ENCODE measurements around the gene THOC6.
"Not testable (repeated sequence)": the region's sequence is repeated elsewhere in the genome, so short reads cannot be mapped to it uniquely, and the experiment has no call there.

The THOC6 gene

DNA sequence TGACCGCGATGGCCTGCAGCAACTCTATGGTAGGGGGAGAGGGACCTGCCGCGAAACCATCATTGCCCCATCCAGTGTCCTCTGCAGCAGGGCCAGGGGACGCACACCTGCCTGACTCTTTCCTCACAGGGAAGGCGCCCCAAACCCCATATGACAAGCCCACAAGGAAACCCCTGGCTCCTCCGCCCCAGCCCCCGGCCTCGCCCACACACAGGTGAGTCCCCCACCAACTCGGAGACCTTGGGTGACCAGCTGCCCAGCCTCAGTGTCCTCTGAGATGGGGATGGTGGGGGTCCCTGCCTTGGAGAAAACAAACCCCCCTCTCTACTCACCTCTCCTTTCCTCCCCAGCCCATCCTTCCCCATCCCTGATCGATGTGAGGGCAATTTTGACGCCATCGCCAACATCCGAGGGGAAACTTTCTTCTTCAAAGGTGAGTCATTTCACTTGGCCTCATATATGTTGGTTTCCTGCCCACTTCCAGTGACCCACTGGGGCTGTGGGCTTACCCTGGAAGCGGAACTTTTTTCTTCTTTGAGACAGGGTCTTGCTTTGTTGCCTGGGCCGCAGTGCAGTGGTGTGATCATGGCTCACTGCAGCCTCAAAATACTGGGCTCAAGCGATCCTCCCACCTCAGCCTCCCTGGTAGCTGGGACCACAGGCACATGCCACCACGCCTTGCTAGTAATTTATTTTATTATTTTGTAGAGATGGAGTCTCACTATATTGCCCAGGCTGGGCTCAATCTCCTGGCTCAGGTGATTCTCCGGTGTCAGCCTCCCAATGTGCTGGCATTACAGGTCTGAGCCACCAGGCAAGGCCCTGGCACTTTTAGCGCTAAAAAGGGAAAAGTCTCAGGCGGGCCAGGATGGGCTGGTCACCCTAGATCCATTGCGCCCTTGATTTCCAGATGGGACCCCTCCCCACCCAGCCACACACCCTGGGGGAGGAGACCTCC, 33.6 kb downstream of the THOC6 start:
- no peak for DNase-seq

DNA sequence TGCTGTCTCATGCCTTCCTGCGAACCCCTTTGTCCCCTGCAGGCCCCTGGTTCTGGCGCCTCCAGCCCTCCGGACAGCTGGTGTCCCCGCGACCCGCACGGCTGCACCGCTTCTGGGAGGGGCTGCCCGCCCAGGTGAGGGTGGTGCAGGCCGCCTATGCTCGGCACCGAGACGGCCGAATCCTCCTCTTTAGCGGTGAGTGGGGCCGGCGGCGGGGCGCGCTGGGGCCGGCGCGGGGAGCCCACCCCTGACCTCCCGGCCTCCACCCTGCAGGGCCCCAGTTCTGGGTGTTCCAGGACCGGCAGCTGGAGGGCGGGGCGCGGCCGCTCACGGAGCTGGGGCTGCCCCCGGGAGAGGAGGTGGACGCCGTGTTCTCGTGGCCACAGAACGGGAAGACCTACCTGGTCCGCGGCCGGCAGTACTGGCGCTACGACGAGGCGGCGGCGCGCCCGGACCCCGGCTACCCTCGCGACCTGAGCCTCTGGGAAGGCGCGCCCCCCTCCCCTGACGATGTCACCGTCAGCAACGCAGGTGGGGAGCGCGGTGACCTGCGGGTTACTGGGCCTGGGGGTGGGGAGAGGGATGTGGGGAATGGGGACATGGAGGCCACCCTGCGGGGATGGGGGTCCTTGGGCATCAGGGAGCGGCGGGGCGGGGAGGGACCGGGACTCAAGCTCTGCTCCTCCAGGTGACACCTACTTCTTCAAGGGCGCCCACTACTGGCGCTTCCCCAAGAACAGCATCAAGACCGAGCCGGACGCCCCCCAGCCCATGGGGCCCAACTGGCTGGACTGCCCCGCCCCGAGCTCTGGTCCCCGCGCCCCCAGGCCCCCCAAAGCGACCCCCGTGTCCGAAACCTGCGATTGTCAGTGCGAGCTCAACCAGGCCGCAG, 34.5 kb downstream of the THOC6 start:
- DNase-seq = peak; percentile 51 to 52

DNA sequence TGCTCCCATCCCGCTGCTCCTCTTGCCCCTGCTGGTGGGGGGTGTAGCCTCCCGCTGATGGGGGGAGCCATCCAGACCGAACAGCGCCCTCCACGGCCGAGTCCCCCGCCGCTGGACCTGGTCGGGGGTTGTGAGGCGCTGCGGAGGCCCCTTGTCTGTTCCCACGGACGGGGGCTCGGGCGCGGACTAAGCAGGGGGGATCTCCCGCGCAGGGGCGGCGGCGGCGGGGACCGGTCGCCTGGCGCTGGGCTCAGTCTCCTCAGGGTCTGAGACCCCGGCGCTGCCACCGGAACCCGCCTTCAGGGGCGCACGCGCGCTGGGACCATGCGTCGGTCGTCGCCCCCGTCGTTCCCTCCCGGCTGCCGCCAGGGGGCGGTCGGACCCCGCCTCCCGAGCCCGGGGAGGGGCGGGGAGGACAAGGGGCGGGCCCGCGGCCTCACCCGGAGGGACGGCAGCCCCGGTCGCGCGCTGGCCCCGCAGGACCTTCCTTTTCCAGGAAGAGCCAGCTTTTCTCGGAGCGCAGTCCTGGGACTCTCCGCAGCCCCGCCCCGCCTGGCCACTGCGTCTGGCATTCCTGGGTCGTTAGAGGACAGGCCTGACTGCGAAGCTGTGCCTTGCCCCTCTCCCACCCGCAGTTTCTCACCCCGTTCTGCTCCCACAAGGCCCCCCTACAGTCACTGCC, 35.3 kb downstream of the THOC6 start:
- DNase-seq = peak; percentile 86 to 88

DNA sequence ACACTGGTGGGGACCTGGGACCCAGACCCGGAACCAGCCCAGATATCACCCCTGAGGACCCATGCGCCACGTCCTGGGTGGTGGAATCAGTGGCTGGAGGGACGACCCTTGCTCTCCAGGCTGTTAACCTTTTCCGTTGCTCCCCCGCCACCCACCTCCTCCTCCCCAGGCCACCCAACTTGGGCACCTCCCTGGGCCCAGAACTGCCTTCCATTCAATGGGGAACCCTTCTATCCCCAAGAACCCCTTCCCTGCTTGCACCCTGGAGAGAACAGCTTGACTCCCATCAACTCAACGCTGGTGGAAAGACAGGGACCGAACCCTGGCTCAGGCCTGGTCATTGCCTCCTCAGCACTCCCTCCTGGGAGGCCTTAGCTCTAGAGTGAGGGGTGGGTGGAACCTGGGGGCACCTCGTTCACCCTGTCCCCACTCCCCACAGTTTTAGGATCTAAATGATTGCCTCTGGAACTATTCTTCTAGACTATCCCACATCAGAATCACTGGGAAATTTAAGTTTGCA, 35.9 kb downstream of the THOC6 start:
- no peak for DNase-seq

DNA sequence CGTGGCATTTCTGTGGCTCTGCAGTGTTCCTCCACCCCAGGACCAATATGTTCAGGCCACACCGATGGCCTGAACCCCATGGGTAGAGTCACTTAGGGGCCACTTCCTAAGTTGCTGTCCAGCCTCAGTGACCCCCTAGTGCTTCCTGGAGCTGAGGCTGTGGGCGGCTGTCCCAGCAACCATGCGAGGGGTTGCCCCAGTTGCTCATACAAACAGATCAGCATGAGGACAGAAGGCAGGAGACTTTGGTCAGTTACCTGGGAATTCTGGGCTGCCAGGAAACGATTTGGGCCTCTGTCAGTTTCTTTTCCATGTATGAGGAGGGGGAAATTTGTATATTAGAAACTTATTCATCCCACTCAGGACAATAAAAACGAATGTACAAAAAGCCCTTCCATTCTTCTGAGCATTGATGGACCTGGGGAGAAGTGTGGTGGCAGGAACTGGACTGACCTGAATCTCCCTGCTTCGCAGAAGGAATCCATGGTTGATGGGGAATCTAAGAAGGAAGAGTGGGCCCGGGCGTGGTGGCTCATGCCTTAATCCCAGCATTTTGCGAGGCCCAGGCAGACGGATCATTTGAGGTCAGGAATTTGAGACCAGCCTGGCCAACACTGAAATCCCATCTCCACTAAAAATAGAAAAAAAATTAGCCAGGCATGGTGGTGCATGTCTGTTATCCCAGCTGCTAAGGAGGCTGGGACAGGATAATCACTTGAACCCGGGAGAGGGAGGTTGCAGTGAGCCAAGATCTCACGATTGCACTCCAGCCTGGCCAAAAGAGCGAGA, 36.7 kb downstream of the THOC6 start:
- DNase-seq = no peak

DNA sequence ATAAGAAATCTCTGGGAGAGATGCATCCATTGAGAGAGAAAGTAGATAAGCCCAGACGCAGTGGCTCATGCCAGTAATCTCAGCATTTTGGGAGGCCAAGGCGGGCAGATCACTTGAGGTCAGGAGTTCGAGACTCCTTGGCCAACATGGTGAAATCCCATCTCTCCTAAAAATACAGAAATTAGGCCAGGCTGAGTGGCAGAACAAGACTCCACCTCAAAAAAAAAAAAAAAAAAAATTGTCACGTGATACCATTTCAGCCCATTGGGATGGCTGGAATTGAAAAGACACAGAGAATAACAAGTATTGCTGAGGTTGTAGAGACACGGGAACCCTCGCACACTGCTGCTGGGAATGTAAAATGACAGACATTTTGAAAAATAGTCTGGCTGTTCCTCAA, 38.7 kb downstream of the THOC6 start:
- no peak for DNase-seq

DNA sequence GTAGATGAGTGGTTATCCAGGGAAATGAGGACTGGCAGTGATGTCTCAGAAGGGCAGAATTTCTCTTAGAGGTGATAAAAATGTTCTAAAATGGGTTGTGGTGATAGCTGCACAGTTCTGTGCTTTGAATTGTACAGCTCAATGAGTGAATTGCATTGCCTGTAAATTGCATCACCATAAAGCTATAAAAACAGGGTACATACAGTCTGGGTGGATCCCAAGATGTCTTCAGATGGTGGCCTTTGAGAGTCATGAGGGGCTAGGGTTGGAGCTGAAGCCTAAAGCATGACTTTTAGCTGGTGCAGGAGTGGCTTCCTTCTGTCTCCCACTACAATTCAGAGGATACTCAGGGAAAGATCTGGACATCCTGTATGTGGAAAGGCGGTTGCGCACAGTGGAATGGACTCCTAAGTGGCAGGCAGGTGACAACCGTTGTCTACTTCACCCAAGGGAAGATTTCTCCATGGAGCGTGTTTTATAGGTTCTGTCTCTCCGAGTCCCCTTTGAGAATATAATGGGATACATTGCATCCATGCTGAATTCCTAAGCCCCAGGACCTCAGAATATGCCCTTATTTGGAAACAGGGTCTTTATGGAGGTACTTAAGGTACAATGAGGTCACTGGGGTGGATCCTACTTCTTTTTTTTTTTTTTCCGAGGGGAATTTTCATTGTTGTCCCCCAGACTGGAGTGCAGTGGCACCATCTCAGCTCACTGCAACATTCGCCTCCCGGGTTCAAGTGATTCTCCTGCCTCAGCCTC, 40.0 kb downstream of the THOC6 start:
- no peak for DNase-seq

DNA sequence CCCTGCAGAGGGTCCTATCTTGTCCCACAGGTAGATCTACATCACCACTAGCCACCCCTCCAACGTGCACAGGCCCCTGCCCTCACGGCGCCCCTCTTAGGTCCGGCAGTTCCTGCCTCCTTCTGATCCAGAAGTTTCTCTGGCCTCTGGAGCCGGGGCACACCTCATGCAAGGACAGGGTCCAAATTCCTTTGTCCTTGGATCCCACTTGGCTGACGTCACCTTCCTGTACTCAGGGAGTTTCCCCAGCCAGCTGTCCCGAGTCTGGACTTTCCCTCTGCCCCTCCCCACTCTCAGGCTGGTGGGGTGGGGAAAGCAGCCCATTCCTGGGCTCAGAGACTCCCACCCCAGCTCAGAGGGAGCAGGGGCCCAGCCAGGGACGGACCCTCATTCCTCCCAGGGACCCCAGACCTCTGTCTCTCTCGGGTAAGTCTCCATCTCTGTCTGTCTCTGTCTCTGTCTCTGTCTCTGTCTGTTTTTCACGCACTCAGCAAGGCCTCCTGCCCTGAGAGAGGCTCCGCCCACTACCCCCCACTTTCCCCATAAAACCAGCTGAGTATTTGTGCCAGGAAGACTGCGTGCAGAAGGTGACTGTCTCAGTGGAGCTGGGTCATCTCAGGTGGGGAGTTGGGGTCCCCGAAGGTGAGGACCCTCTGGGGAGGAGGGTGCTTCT, 41.4 kb downstream of the THOC6 start, which contains the start of gene IL32:
Gene IL32 (plus strand): TSS at position 572 of the 673 bp plus-strand sequence. CDS start 172 bp downstream, outside the sequence.
- DNase-seq = peak; percentile 69 to 86

DNA sequence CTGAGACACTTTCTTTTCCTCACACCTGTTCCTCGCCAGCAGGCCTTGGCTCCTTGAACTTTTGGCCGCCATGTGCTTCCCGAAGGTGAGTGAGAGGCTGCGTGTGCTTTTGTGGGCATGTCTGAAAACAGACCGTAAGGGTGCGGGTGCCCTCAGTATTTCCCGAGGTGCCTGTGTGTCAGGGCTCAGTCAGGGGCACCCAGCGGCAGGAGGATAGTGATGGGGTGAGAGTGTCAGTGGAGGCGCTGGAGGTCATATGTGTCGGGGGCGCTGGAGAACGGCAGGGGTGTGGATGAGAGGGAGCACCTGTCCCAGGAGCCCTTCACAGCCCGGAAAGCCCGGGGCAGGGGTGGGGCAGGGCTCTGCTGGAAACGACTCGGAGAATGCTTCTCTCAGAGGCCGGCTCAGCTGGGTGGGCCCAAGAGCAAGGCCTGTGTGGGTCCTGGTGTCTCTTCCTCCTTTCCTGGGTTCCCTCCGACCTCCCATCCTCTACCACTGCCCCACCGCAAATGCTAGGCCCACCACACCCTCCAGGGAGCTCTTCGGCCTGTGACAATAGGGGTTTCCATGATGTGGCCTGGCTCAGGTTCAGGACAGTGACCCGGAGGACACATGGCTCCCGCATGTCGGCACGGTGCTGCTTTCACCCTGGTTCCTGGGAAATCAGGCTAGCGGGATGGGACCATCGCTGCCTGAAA, 42.1 kb downstream of the THOC6 start:
- DNase-seq = no peak

DNA sequence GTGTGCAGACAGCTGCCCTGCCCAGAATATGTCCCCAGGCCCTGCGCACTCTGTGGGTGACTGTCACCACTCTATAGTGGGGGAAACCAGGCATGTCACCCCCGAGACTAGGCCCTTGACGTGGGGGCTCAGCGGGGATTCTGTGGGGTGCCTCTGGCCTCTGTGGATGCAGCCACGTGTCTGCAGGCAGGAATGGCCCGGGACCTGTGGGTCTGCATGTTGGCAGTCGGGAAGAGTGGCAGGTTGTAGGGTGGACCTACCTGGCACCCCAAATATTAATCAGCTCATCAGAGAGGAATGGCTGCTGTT, 42.6 kb downstream of the THOC6 start:
- no peak for DNase-seq

DNA sequence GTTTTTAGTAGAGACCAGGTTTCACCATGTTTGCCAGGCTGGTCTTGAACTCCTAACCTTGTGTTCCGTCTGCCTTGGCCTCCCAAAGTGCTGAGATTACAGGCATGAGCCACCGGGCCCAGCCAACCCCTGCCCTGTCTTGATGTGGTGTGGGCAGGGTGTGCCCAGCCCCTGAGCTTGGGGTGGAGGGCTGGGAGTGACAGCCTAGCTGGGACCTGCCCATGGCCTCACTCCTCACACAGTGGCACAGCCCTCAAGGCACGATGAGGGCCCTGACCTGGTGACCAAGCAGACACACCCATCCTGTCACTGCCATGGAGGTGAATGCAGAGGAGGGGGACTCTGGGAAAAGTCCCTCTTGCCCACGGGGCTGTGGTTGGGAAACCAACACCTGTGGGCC, 44.7 kb downstream of the THOC6 start:
- peak in 1 of 2 donors; percentile 52 for DNase-seq

DNA sequence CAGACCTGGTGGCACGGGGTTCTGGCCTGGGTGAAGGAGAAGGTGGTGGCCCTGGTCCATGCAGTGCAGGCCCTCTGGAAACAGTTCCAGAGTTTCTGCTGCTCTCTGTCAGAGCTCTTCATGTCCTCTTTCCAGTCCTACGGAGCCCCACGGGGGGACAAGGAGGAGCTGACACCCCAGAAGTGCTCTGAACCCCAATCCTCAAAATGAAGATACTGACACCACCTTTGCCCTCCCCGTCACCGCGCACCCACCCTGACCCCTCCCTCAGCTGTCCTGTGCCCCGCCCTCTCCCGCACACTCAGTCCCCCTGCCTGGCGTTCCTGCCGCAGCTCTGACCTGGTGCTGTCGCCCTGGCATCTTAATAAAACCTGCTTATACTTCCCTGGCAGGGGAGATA, 45.3 kb downstream of the THOC6 start:
- not testable (repeated sequence) for DNase-seq

DNA sequence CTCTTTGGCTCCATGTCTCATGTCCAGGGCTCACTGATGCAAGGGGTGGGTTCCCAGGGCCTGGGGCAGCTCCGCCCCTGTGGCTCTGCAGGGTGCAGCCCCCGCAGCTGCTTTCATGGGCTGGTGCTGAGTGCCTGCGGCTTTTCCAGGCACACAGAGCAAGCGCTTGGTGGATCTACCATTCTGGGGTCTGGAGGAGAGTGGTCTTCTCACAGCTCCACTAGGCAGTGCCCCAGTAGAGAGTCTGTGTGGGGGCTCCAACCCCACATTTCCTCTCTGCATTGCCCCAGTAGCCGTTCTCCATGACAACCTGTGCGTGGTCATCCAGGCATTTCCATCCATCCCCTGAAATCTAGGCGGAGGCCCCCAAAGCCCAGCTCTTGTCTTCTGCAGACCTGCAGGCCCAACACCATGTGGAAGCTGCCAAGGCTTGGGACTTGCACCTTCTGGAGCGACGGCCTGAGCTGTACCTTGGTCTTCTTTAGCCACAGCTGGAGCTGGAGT, 46.8 kb downstream of the THOC6 start:
- peak in 1 of 2 donors; percentile 39 for DNase-seq

DNA sequence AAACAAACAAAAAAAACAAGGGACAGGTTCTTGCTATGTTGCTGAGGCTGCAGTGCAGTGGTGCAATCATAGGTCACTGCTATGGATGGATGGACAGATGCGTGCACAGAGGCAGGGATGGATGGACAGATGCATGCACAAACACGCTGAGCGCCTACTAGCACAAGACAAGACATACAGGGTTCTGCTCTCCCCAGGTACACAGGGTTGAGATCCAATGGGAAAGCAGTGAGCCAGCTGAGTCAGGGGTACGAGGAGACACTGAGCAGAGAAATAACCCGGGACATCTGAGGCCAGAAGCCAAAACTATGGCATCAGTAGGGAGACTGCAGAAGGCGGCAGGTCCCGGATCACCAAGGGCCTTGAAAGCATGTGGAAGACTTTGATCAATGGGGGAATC, 47.8 kb downstream of the THOC6 start:
- peak in 1 of 2 donors; percentile 26 for DNase-seq

DNA sequence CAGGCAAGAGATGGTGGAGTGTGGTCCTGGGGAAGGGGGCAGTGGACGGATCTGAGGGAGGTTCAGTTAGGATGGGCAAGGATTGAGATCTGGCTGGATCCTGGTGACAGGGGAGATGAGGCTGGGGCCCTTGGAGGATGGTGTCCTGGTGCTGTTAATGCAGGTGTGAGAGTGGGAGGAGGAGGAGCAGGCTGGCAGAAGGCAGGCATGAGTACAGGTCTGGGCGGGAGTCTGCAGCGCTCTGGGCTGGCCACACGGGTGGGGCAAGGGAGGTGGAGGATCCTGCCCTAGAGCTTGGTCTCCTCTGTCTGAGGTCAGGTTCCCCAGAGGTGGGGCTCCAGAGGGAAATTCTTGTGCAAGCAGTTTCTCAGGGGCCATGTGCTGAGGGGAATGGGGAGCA, 48.3 kb downstream of the THOC6 start:
- peak in 1 of 2 donors; percentile 51 for DNase-seq

DNA sequence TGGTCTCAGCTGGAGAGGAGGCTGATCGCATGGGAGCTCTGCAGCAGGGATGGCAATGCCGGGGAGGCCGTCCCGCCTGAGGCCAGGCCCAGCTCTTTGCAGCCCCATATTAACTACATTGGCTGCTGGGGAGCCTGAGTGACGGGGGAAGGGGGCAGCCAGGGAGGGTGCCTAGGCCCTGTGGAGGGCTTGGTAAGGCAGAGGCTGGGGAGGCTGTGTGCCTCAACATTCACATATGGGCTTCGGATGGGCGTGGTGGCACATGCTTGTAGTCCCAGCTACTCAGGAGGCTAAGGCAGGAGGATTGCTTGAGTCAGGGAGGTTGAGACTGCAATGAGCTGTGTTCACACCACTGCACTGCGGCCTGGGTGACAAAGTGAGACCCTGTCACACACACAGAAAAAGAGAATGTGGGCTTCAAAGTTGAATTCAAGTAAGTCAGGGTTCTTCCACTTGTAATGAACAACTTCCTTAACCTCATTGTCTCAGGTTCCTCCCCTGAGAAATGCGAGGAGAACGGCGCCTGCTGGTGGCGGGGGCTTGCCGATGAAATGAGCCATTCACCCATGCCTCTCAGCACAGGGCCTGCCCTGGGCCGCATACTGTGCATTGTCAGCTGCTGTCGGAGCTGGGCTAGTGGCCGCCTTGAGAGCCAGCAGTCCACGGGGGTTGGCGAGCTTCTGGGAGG, 48.9 kb downstream of the THOC6 start:
- peak in 1 of 2 donors; percentile 63 for DNase-seq

DNA sequence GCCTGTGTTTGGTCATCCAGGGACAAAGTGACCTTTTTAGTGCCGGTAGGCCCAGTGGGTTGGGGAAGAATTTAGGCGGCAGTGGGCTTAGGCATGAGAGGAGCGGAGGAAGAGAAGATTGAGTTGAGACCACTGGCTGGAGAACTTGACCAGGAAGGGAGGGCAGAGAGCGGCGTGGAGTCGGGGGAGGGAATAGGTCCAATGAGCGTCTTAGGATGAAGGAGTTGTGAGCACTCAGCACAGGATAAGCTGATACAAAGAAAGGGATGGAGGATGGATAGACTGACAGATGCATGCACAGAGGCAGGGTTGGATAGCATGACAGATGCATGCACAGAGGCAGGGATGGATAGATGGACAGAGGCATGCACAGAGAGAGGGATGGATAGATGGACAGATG, 49.6 kb downstream of the THOC6 start:
- DNase-seq = no peak

DNA sequence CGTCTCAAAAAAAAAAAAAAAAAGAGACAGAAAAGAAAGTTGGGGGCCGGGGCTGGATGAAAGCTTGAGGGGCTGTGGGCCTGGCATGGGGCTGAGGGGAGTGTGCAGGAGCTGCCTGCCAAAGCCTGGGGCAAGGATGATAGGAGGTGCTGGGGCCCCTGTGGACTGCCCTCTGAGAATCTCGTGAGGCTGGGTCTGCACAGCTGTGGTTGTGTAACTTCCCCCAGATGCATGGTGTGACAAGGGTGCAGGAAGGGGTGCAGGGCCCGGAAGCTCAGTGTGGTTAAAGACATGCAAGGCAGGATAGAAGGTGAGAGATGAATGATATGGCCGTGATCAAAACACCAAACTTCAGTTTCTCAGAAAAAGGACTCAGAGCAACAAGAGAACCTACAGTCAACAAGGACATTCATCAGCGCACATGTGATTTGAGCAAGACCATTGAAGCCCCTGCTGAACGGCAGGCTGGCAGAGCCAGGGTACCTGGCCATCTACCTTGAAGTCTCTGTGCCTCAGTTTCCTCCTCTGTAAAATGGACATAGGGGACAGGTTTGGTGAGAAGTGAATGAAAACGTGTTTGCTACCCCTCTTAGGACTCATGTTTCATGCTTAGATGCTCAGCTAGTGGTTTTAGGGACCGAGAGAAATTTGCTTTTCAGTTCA, 51.2 kb downstream of the THOC6 start:
- peak; percentile 83 to 87 for DNase-seq

DNA sequence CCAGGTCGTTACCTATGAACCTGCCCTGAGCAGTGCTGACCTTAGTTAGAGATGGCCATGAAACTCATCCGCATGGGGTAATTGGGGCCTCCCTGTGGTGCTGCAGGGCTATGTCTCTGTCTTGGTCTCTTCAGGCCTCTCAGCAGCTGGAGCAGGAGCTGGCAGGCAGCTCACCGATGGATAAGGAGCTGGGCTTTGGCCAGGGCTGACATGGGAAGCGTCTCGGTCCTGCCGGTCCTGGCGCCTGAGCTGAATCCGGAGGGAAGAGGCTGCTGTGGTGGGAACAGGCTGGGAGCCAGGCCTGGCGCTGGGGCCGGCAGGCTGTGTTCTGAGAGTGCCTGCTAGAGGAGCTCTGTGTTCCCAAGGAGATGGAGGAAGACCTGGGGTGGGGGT, 51.7 kb downstream of the THOC6 start:
- no peak for DNase-seq
